Panc1 (cell line): ENCODE data around the gene TRAF4.

Source experiments
- CTCF ChIP-seq: fragments of 450-650 bp; IDR thresholded peaks from 2 replicates; pipeline ENCODE4 v1.5.1; 2017; ENCODE audit warnings: mild to moderate bottlenecking
- POLR2AphosphoS5 ChIP-seq: IDR thresholded peaks from 2 replicates; pipeline ENCODE4 v1.6.1; 2012; ENCODE audit warnings: mild to moderate bottlenecking, low read depth, low read length, moderate library complexity
- REST ChIP-seq, 2 experiments: IDR thresholded peaks; 2 replicates each; pipeline ENCODE4 v1.6.1; 2011 to 2012; ENCODE audit warnings: low read depth in 2 of 2, control low read depth in 1 of 2, low read length in 1 of 2, mild to moderate bottlenecking in 1 of 2, moderate library complexity in 1 of 2; ENCODE audit not compliant: insufficient read depth in 1 of 2
- SIN3A ChIP-seq: IDR thresholded peaks from 2 replicates; pipeline ENCODE4 v1.6.1; 2012; ENCODE audit warnings: low read depth, mild to moderate bottlenecking, low read length, moderate library complexity, borderline replicate concordance; ENCODE audit not compliant: insufficient read depth
- TCF7L2 ChIP-seq: IDR thresholded peaks from 2 replicates; pipeline ENCODE4 v1.6.1; 2011; ENCODE audit warnings: mild to moderate bottlenecking, low read depth, low read length, inconsistent platforms

GRCh38 chr17:28749516-28750177, 5.8 kb downstream of the TRAF4 start:
- no peak; the same call in 1 of the 2 replicates for TF ChIP-seq POLR2AphosphoS5
- no peak; the same call in 1 of the 2 replicates for TF ChIP-seq CTCF
- no peak for TF ChIP-seq TCF7L2
- TF ChIP-seq REST (IDR thresholded peaks at IDR 0.05; ENCODE audit: insufficient read depth in 1 of 2, low read depth in 2 of 2, low read length in 1 of 2): no peak
- TF ChIP-seq SIN3A: no peak
